SKM-1 treated with dmso at 0.1 percent for 144 hours (cell line): ENCODE data around the gene THADA.
A peak's percentile ranks its signal among the peaks of the same experiment; 100 is the strongest.

Experiments used
- DNase-seq: peaks from one replicate; lab custom pipeline; 2025; ENCODE audit not compliant: unreplicated experiment; lab: John Stamatoyannopoulos, UW

The THADA gene

GRCh38 chr2:43280994-43281393 lies 314.8 kb downstream of the THADA start:
- DNase-seq = no peak

GRCh38 chr2:43279317-43279840 lies 316.5 kb downstream of the THADA start:
- no peak for DNase-seq

GRCh38 chr2:43278564-43279220 lies 317.1 kb downstream of the THADA start:
- no peak for DNase-seq

- DNase-seq = no peak
These were observed 318.9 kb downstream of the THADA start for GRCh38 chr2:43276962-43277391.

GRCh38 chr2:43276266-43276941 lies 319.4 kb downstream of the THADA start:
- no peak for DNase-seq

- DNase-seq = no peak
These were observed 321.1 kb downstream of the THADA start for GRCh38 chr2:43274721-43275120.

- DNase-seq = no peak
These were observed 321.8 kb downstream of the THADA start for GRCh38 chr2:43274055-43274454.

GRCh38 chr2:43273529-43273928 lies 322.3 kb downstream of the THADA start:
- DNase-seq = no peak

- no peak for DNase-seq
These were observed 324.8 kb downstream of the THADA start for GRCh38 chr2:43270930-43271615.

GRCh38 chr2:43270461-43270860 lies 325.4 kb downstream of the THADA start:
- no peak for DNase-seq

GRCh38 chr2:43269706-43270105 lies 326.1 kb downstream of the THADA start:
- DNase-seq = no peak

- DNase-seq = no peak
These were observed 326.7 kb downstream of the THADA start for GRCh38 chr2:43269074-43269572.

- DNase-seq = no peak
These were observed 327.5 kb downstream of the THADA start for GRCh38 chr2:43268066-43268953.

GRCh38 chr2:43267381-43267780 lies 328.5 kb downstream of the THADA start:
- DNase-seq = no peak

- peak; percentile 42 for DNase-seq
These were observed 329.1 kb downstream of the THADA start for GRCh38 chr2:43266711-43267111.

GRCh38 chr2:43265421-43265820 lies 330.4 kb downstream of the THADA start:
- DNase-seq = no peak

- no peak for DNase-seq
These were observed 330.8 kb downstream of the THADA start for GRCh38 chr2:43265001-43265400.

- DNase-seq = no peak
These were observed 332.9 kb downstream of the THADA start for GRCh38 chr2:43262951-43263350.

- DNase-seq = no peak
These were observed 333.6 kb downstream of the THADA start for GRCh38 chr2:43262239-43262638.

- no peak for DNase-seq
These were observed 336.3 kb downstream of the THADA start for GRCh38 chr2:43259512-43259911.
